Measurements from ENCODE around the gene MYOT. TPM values are rescaled to one million over a fixed set of nuclear protein-coding genes. Genes with fewer than 3 reads are reported as not detected.

Gene MYOT
- total RNA-seq, 1 experiment from 2014 or later, result not detected

DNA sequence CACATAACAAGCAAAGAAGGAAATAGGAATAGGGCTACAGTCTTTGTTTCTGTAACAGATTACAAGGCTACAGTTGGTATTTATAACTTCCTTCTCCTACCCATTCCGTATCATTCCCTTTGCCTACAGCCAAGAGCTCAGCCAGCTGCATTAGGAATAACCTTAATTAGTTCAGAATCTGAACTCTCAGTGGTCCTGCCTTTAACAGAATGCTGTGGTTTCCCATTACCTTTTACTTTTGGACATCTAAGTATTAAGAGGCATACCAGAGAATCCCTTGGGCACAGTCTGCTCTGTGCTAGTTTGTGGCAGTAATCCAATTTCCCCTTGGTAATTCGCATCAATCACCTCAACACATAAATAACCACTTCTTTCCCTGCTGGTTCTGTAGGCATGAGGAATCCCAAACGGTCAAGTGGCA lies 65.8 kb downstream of the MYOT start:
- H3K36me3 ChIP-seq (ENCODE audit: control insufficient read depth, insufficient read depth, low read length), result no peaks in the 10 kb centered on the region
- no peak overlapping the region for H3K27ac Mint-ChIP-seq (ENCODE audit: unreplicated experiment)
- no peak for DNase-seq
- H3K9me3 Mint-ChIP-seq (ENCODE audit: unreplicated experiment), result no peaks in the 10 kb centered on the region
- H3K27me3 Mint-ChIP-seq (ENCODE audit: insufficient read depth, unreplicated experiment), result no peaks in the 10 kb centered on the region
- BruUV-seq (replicated peaks), result no TSS peak
- CTCF ChIA-PET, result interaction anchor here (0.6 kb wide), 1 partner anchor 96 kb away, joined by 6 read pairs; no protein-coding TSS in a partner anchor
- no peak for TF ChIP-seq CTCF (IDR thresholded peaks at IDR 0.05; ENCODE audit: insufficient read depth in 1 of 2, low read depth in 1 of 2, low read length in 1 of 2, severe bottlenecking in 1 of 2, unreplicated experiment in 1 of 2)
- no peaks in the 10 kb centered on the region for H3K27me3 ChIP-seq (replicated peaks; ENCODE audit: control insufficient read depth, insufficient read depth, low read length)
- intact Hi-C loops (cut with micrococcal nuclease; ENCODE audit: unreplicated experiment), result no loop called here
- no peak overlapping the region for H3K4me3 Mint-ChIP-seq (ENCODE audit: unreplicated experiment)
- POLR2A ChIA-PET, result interaction anchor here (0.6 kb wide), 1 partner anchor 241 kb away, joined by 3 read pairs; no protein-coding TSS in a partner anchor
- no peaks in the 10 kb centered on the region for H3K4me1 Mint-ChIP-seq (ENCODE audit: low read depth, unreplicated experiment)
- no peaks in the 10 kb centered on the region for H3K9me3 ChIP-seq
- no peaks in the 10 kb centered on the region for H3K4me1 ChIP-seq
- peaks cover 42% of the 10 kb centered on the region for H3K36me3 Mint-ChIP-seq (ENCODE audit: insufficient read depth, unreplicated experiment)
- H3K4me3 ChIP-seq (ENCODE audit: low read depth, low read length), result no peak overlapping the region

GRCh38 chr5:137935190-137935589 lies 67.5 kb downstream of the MYOT start:
- Mint-ChIP-seq H3K36me3 (ENCODE audit: insufficient read depth, unreplicated experiment) (peaks cover 52% of the 10 kb centered on the region), H3K27ac (ENCODE audit: unreplicated experiment) (no peak overlapping the region), H3K9me3 (ENCODE audit: unreplicated experiment) (no peaks in the 10 kb centered on the region), H3K27me3 (ENCODE audit: insufficient read depth, unreplicated experiment) (no peaks in the 10 kb centered on the region), H3K4me3 (ENCODE audit: unreplicated experiment) (no peak overlapping the region), H3K4me1 (ENCODE audit: low read depth, unreplicated experiment) (no peaks in the 10 kb centered on the region)
- ChIA-PET CTCF (no interaction called here), POLR2A (no interaction called here)
- intact Hi-C loops (cut with micrococcal nuclease; ENCODE audit: unreplicated experiment), result no loop called here
- H3K9me3 ChIP-seq, result no peaks in the 10 kb centered on the region
- H3K36me3 ChIP-seq (ENCODE audit: control insufficient read depth, insufficient read depth, low read length), result peaks cover 2% of the 10 kb centered on the region; the same call in 1 of the 2 replicates
- no TSS peak for BruUV-seq (replicated peaks)
- H3K4me3 ChIP-seq (ENCODE audit: low read depth, low read length), result no peak overlapping the region
- DNase-seq, result no peak
- TF ChIP-seq CTCF (IDR thresholded peaks at IDR 0.05; ENCODE audit: insufficient read depth in 1 of 2, low read depth in 1 of 2, low read length in 1 of 2, severe bottlenecking in 1 of 2, unreplicated experiment in 1 of 2), result no peak
- H3K27me3 ChIP-seq (replicated peaks; ENCODE audit: control insufficient read depth, insufficient read depth, low read length), result no peaks in the 10 kb centered on the region
- no peaks in the 10 kb centered on the region for H3K4me1 ChIP-seq

DNA sequence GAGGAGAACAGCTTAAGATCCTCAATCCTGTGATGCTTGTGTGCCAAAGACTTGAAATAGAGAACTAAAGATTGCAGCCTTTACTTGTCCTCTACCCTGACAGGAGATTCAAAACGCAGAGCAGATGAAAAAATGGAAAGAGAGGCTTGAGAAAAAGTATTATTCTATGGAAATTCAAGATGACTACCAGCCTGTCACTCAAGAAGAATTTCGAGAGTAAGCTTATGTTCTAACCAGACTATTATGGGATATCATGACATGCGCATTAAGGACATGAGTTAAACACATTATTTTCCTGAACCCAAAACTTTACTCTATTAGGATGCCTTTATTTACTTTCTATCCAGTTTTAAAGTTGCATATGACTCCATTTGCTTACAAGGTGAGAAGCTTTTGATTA lies 68.0 kb downstream of the MYOT start:
- DNase-seq, result no peak
- no peaks in the 10 kb centered on the region for H3K27me3 ChIP-seq (replicated peaks; ENCODE audit: control insufficient read depth, insufficient read depth, low read length)
- H3K9me3 ChIP-seq, result no peaks in the 10 kb centered on the region
- ChIA-PET CTCF (no interaction called here), POLR2A (no interaction called here)
- H3K4me3 ChIP-seq (ENCODE audit: low read depth, low read length), result no peak overlapping the region
- peaks cover 57% of the 10 kb centered on the region for H3K36me3 Mint-ChIP-seq (ENCODE audit: insufficient read depth, unreplicated experiment)
- H3K27ac Mint-ChIP-seq (ENCODE audit: unreplicated experiment), result no peak overlapping the region
- H3K4me3 Mint-ChIP-seq (ENCODE audit: unreplicated experiment), result no peak overlapping the region
- H3K36me3 ChIP-seq (ENCODE audit: control insufficient read depth, insufficient read depth, low read length), result peaks cover 2% of the 10 kb centered on the region; the same call in 1 of the 2 replicates
- no peaks in the 10 kb centered on the region for H3K4me1 Mint-ChIP-seq (ENCODE audit: low read depth, unreplicated experiment)
- no peaks in the 10 kb centered on the region for H3K27me3 Mint-ChIP-seq (ENCODE audit: insufficient read depth, unreplicated experiment)
- TF ChIP-seq CTCF (IDR thresholded peaks at IDR 0.05; ENCODE audit: insufficient read depth in 1 of 2, low read depth in 1 of 2, low read length in 1 of 2, severe bottlenecking in 1 of 2, unreplicated experiment in 1 of 2), result no peak
- no peaks in the 10 kb centered on the region for H3K4me1 ChIP-seq
- H3K9me3 Mint-ChIP-seq (ENCODE audit: unreplicated experiment), result no peaks in the 10 kb centered on the region
- intact Hi-C loops (cut with micrococcal nuclease; ENCODE audit: unreplicated experiment), result no loop called here
- no TSS peak for BruUV-seq (replicated peaks)

Other genes with a start within 250 kb of the MYOT start
- gene KLHL3, start 131.8 kb upstream of the MYOT start, total RNA-seq (2022), result 3.5 TPM in 2 replicates
- gene HNRNPA0, start 113.5 kb upstream of the MYOT start, total RNA-seq (2022), result 41.9 and 42.5 TPM in 2 replicates
- gene PKD2L2, start 21.6 kb downstream of the MYOT start, total RNA-seq (2022), result not detected in 2 replicates
- gene FAM13B, start 165.2 kb downstream of the MYOT start, total RNA-seq (2022), result 49.0 and 55.8 TPM in 2 replicates
- gene WNT8A, start 216.2 kb downstream of the MYOT start, total RNA-seq (2022), result not detected in 2 replicates